Activated T-cell treated with anti-CD3 and anti-CD28 coated beads for 24 hours (primary cell): ENCODE measurements around the gene IFFO2.

Experiments used
- DNase-seq: peaks from one replicate; pipeline ENCODE4 v3.0.0-alpha.2; 2020; ENCODE audit warnings: low read depth

Gene IFFO2

DNA sequence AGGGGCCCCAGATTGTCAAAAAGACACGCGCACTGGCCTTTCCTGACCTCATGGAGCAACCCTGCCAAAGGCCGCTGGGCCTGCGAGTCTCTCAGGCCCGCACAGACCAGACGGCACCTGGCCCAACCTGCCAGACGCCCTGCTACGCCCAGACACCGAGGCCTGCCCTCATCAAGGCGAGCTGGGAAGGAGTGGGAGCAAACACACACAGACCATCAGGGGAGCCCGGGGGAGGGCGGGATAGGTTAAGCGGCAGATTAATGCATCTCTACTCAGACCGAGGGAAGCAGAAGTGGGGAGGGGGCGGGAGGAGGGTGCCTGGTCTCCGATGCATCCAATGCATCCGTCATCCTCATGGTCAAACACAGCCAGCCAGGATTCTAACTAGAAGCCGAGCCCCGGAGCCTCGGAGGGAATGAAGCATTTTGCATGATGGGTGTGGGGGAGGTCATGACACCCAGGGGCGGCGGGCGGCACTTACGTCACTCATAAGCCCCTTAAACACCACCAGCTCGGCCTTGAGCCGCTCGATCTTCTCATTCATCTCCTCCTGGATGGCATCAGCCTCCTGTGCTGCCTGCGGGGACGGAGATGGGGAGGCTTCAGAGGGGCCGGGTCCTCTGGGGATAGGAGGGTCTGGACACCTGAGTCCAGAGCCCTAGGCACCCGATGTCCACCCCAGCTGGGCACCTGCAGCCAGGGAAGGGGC is 37.1 kb downstream of the IFFO2 start:
- no peak for DNase-seq

DNA sequence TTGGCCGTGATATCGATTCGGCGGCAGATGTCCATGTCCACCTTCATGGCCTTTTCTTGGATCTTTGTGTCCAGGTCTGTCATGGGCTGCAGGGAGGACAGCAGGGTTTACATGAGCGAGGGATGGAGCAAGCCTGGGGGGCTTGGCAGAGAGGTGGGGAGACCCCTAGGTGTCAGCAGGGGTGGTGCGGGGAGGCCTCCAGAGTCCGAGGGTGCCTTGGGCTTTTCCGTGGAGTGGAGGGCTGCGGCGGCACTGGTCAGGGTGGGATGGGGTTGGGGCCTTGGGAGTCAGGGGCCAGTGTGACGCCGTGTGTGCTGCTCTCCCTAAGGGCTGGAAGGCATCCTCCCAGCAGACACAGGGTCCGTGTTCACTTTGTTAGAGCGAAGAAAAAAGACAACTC is 38.1 kb downstream of the IFFO2 start:
- no peak for DNase-seq

DNA sequence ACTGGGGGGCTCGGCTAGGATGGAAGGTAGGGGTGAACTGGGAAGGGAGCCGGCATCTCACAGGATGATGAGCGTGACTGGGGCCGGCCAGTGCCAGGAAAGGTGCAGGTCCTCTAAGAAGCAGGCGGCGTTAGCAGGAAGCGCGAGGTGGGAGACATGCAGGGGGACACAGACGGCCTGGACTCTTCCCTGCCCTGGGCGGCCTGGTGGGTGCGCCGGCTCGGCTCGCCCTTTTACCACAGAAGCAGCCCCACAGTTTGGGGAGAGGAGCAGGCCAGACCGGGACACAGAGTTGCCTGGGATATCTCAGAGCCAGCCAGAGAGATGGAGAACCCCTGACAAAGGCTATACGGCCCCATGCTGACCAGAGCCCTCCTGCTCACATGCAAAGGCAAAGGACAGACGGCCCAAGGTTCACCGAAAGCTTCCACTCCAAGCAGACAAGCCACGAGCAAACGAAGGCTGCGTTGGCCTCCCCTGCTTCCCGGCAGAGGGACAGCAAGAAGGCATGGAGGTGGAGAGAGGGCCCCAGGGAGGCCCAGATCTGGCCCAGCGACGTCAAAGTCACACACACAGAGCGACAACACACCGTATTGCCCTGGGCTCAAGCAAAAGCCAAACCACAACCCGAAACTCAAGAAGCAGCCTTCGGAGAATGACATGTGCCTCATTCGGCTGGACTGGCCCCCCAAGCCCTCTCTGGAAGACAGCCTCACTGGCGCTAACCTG is 39.2 kb downstream of the IFFO2 start:
- DNase-seq: no peak

DNA sequence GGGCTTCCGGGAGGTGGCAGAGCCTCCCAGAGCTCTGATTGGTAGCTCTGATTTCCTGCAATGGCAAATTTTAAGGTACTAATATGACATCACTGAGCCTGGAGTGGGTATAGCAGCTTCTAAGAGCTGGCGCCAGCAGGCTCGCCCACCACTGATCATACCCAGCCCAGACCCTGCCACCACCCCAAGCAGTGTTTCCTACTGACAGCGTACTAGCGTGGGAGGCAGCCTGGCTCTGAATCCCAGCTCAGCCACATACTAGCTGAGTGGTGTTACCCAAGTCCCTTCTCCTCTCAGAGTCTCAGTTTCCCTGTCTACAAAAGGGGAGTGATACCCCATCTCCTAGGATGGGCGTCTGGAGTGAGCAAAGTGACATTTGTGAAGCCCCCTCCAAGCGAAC is 41.1 kb downstream of the IFFO2 start:
- no peak for DNase-seq

DNA sequence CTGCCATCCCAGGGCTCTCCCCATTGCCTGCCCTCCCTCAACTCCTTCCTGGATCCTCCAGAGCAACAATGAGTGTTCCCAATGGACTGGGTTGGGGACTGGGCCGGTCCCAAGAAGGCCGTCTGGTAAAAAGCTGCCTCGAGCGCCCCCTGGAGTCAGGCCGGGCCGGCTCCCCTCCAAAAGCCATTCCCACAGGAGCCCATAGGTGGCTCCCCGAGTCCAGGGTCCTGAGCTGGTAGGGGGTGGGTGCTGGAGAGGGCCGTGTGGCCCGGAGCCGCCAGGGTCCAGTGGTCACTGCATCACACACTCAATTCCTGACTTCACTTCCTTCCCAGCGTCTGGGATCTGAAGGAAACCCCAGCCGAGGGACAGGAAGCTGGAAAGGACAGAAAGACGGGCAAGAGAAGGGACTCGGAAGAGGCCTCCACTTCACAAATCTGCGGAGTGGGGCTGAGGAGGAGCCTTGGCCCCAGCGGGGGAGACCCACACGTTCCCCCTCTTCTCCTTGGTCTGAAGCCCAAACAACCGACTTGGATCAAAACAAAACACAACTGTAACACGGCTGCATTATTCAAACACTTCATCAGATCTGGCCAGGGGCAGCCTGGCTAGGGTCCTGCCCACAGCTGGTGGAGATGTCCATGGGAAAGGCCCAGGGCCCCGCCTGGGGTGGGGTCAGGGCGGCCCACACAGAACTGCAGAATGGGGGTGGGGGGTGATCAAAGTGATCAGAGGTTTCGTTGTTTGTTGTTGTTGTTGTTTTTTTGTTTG is 43.2 kb downstream of the IFFO2 start:
- DNase-seq: peak; percentile 66

DNA sequence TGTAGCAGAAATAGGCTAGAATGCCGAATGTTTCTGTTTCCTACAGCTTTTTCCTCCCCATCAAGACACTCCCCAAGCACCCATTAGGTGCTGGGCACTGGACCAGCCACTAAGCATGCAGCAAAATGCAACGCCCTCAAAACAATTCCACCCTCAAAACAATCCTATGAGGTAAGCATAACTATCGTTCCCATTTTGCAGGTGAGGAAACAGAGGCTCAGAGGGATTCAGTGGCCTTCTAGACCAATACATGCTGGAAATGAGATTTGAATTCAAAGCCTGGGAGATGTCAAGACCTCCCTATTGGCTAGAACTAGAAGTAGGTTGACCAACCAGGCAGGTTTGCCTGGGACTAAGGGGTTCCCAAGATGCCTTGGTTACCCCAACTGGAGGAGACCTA is 43.9 kb downstream of the IFFO2 start:
- no peak for DNase-seq

DNA sequence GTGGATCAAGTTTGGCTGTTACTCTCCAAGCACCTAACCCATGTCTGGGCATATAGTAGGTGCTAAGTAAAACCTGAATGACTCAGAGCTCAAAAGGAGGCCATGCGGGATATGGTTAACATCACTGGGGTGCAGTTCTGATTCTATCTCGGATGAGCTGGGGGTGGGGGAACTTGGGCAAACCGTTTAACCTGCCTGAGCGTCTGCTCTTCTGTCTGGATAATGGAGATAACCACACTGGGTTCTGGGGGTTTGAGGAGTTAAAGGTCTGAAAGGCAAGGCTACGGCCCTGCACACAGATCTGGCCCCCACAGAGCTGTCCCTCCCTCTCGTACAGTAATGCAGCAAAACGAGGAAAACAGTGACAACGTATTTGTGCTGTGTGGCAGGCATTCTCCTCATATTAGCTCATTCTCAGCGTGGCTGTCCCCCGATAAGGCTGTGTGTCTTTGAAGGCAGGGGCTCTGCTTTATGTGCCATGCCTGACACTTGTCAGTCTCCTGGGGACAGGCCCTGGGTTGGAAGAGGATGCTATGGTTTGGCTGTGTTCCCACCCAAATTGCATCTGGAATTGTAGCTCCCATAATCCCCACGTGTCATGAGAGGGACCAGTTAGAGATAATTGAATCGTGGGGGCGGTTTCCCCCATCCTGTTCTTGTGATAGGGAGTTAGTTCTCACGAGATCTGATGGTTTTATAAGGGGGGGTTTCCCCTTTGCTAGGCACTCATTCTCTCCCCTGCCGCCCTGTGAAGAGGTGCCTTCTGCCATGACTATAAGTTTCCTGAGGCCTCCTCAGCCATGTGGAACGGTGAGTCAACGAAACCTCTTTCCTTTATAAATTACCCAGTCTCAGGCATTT is 47.3 kb downstream of the IFFO2 start:
- DNase-seq: peak; percentile 36

DNA sequence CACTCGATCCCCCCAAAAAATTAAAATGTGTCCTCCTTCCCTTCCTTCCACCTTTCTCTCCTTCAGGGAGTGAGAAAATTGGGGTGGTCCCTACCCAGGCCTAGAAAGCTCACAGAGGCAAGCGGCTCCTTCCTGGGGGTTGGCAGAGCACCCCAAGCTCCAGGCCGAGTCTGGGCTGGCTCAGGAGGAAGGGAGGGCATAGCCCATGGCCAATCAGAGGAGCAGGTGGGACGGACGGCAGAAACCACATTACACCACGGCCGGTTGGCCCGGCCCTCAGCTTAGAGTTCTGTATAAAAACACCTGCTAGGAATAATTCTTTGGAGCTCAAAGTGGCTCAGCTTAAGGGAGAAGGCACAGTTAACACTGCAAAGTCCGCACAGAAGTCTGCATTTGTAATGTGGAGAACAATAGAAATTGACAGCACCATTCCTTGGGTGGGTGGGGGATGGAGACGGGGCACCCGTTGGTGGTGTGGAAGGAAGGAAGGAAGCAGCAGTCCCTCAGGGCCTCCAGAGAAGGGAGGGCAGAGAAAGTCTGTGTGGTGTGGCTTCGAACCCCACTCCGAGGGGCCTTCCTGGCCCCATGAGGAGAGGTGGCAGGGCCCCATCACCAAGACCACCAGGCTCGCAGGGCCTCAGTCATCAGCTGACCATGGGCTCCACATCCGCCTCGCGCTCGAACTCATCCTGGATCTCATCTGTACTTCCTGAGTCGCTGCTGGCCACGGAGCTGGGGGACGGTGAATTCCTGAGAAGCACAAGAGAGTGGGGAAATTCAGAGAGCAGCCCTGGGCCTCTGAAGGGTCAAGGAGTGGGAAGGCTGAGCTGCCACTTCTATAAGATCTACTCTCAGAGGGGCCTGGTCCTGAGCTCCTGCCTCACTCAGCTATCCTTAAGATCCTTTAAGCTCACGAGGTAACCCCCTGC is 48.3 kb downstream of the IFFO2 start:
- DNase-seq: no peak

DNA sequence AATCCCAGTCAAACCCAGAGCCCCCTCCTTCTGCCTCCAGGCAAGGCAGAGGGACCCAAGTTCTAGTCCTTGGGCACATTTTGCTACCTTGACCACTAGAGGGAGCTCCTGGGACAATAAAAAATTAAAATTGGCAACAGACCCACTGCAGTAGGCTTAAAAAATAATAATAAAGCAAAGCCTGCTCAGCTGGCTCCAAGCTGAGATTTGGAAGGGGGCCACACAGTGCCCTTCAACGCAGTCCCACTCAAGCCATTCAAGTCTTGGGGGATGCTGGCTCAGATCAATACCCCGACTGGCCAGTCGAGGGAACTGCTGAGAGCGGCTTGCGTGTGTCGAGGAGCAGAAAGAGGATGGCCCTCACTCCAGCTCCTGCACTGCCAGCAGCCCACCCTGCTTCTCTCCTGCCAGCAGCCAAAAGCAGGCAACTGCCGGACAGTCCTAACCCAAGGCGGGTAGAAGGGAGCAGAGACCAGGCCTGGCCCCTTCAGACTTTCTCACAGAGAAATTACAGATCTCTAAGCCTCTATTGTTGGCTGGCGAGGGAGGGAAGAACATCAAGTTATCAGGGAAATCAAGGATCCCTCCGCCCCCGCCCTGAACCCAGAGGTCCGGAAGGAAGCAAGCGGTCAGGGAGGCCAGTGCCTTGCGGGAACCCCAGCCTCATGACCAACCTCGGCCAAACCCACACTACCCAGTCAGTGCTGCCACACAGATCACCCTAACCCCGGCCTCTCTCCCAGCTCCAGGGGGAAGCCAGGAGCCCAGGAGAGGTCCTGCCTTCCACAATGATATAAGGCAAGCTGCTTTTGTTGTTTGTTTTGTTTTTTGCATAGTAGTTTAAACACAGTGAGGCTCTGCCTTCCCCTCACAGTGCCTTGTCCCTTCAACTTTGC is 49.2 kb downstream of the IFFO2 start:
- peak; percentile 52 for DNase-seq

DNA sequence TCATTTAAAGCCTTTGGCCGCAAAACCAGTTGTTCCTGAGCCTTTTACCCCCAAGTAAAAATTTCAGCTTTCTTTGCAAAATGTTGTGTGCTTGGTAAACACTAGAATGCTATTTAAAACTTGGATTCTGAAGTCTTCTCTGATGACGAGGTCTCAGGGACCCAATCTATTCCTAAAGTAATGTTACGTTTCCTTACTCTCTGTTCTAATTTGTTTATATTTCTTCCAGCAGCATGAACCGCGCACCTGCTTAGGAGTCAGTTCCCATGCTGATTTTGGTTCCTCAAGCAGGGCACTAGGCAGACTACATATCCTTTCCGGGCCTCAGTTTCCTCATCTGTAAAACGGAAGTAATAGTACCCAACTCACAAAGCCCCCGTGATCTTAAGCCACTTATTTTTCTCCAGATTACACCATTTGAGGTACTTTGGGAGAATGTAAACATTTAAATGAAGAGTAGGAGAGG is 53.2 kb downstream of the IFFO2 start:
- DNase-seq: no peak

DNA sequence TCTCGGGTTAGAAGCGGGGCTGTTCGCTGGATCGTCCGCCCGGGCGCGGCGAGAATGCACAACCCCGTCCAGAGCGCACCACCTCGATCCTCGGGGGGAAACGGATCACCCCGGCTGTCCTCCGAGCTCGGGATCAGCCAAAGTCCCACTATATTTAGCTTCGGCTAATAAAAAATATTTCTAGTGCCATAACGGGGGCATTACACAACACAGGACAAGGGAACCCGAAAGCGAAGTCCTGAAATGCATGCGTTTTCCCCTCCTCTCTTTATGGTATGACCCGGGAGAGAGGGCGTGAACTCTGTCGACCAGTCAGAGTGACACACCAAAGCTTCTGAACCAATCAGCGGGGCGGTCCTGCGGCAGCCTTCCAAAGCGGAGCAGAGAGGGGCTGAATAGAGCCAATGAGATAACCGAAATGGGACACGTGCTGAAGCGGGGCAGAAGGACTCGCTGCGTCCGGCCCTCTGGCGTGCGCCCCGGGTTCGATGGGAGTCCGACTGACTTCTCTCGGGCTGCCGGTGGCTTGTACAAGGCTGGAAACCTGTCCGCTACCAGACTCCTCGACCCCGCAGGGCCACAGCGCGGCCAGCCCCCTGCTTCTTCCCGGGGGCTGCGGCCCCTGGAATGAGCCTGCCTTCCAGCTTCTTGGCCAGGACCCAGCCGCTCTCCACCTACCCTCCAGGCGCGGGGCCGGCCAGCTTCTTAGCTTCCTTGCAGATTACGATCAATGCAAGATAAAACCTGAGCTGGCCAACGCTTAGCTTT is 53.8 kb downstream of the IFFO2 start, which contains the start of gene ALDH4A1:
Gene ALDH4A1, minus strand, starts transcription at position 33 of the 768 bp plus-strand sequence. Its CDS starts 32 bp downstream, at position 1.
- peak; percentile 88 for DNase-seq

DNA sequence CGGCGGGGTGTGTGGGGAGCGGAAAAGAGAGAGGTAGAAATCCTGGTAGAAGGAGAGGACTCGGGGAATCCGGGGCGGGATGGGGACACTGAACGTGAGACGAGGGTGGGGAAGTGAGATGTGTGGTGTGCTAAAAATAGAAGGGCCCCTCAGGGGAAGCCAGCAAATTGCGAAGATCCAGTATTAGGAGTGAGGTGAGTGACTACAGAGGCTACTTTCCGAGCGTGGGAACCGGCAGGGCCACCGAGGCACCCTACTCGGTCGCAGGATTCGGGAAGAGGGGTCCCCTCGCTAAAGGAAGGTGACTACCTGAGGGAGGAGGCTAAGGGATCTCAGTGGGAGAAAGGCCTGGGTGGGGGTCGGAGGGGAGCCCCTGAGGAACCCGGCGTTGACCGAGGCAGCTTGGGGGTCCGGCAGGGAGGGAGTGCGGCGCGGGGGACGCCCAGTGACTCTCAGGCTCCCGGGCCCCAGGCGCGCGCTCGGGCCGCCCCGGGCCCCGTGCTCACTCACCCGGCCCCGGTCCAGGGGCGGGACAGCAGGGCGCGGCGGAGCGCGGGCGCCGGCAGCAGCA is 54.4 kb downstream of the IFFO2 start:
- DNase-seq: no peak

DNA sequence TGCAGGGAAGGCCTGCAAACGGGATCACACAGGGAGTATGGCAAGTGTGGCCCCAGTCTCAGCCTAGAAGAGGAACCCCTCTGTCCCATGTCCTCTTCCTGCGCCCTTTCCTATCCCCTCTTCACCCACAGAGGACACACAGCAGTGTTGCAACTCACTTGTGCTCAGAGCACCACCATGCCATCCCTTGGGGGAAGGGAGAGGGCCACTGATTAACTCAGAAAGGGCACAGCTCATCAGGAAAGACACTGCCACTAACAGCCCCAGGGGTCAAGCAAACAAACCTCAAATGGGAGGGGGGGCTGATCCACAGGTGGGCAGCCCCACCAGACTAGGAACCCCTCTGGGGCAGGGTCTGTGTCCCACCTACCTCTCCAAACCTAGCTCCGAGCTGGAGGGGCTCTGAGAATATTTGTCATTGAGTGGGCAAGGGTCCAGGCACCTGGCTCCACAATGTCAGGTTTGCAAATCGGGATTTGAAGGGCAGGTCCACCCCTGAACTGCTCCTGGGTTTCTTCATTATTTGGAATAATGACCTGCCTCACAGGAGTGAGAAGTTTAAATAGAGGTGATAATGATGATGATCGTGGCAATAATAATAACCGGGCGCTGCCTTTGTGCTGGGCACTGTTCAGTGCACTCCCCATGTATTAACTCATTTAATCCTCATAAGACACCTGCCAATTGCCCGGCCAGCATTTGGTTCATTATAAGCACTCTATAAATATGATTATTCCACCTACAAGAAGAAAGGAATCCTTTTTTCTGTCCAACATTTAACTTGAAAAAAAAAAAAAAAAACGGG is 55.1 kb downstream of the IFFO2 start:
- no peak for DNase-seq

DNA sequence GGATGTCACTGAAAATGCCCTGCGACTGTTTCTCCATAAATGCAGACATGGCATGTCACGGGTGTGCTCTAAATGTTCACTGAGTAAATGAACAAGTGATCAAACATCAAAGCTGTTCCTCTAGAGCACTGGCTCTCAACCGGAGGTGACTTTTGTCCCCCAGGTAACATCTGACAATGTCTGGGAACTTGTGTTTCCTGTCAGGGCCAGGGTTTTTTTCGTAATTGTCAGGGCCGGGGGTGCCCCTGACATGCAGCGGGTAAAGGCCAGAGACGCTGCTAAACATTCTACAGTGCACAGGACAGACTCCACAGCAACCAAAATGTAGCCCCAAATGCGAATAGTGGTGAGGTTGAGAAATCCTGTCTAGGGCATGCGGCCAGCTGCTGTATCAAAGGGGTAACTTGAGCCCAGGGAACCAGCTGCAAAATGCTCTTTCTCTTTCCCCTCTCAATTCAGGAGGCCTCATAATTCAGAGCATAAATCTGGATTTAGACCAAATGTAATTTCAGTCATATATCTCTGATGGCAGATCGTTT is 56.1 kb downstream of the IFFO2 start:
- DNase-seq: no peak

DNA sequence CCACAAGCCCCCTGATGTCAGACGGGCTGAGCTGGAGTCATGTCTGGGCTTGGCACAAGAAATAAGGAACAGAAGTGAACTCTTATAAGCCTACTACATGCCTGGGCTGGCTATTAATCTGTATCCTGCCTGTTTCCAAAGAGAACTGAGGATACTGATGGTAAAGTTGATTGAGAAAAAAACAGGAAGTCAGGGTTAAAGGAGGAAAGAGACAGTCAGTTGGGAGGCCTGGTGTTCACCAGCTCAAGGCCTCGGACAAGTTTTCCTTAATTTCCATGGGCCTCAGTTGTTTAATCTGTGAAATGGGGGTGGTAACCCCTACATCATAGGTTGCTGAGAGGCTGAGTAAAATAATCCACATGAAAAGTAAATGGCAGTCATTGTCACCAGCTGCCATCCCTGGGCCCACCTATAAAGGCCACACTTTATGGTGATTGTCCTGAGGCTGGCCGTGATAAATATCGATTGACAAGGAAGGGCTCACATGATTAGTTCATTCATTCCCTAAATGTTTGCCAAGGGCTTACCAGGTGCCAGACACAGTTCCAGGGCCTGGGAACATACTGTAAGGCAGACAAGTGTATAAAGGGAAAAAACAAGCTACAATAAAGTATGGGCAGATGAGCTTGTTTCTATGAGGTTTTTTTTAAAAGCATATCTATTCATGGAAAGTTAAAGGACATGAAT is 57.0 kb downstream of the IFFO2 start:
- no peak for DNase-seq

DNA sequence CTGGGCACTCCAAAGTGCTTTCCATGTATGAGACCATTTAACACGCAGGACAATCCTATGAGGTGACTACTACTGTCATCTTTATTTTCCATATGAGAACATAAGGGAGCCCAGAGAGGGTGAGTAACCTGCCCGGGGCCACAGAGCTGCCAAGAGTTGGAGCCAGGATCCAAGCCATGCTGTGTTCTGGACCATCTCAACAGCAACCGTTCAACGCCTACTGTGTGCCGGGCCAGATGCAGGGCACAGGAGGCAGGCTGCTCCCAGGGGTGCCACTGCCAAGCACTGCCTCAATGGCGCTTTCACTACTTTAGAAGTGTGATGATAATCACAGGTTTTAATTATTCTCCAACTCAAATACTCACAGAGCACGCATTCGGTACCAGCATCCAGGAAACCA is 57.9 kb downstream of the IFFO2 start:
- DNase-seq: no peak

DNA sequence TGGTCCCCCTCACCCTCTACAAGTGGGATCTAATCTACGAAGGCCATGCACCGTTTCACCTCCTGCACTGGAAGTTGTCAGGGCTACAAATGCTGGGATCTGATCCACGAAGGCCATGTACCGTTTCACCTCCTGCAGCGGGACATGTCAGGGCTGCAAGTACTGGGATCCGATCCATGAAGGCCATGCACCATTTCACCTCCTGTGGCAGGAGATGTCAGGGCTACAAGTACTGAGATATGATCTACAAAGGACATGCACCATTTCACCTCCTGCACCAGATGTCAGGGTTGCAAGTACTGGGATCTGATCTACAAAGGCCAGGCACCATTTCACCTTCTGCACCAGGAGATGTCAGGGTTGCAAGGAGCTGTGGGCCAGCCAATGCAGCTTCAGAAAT is 61.2 kb downstream of the IFFO2 start:
- no peak for DNase-seq
